Coronary artery (tissue), 2 donors: Measurements from ENCODE around the gene FLVCR2.
A peak's percentile ranks its signal among the peaks of the same experiment; 100 is the strongest.

Source experiments
- DNase-seq: peaks from one replicate; pipeline ENCODE4 v3.0.0-alpha.2; 2017; ENCODE audit warnings: low spot score
- H3K27ac ChIP-seq, 2 donors: fragments of 200-600 bp; sonication (generic); one replicate each; pipeline ENCODE4 v1.5.1; 2016 to 2019
- H3K4me3 ChIP-seq: fragments of 200-600 bp; sonication (generic); 2 replicates; pipeline ENCODE4 v1.5.1; 2016; ENCODE audit warnings: mild to moderate bottlenecking, moderate library complexity
- CTCF ChIP-seq: fragments of 200-600 bp; sonication (generic); IDR thresholded peaks from one replicate; pipeline ENCODE4 v1.5.1; 2019; ENCODE audit warnings: antibody characterized with exemption

Gene FLVCR2

GRCh38 chr14:75578102-75578785, at the start of gene FLVCR2:
Gene FLVCR2 (plus strand): TSS chr14:75578620. CDS start chr14:75578973, 353 bp downstream.
- peak within 1 kb of the TSS; percentile 70 to 89 for H3K27ac ChIP-seq
- DNase-seq = peak; percentile 88
- peak within 1 kb of the TSS; percentile 77 for H3K4me3 ChIP-seq
- TF ChIP-seq CTCF = no peak

- no peak overlapping the region for H3K4me3 ChIP-seq
- H3K27ac ChIP-seq = no peak overlapping the region
- no peak for TF ChIP-seq CTCF
- DNase-seq = no peak
Observed at GRCh38 chr14:75531256-75531655, 47.2 kb upstream of the FLVCR2 start.

- H3K4me3 ChIP-seq = no peak overlapping the region
- no peak for TF ChIP-seq CTCF
- DNase-seq = no peak
- no peak overlapping the region for H3K27ac ChIP-seq
Observed at GRCh38 chr14:75531660-75532317, 46.6 kb upstream of the FLVCR2 start.

GRCh38 chr14:75533791-75534555, 44.4 kb upstream of the FLVCR2 start:
- Histone ChIP-seq H3K27ac (no peak overlapping the region), H3K4me3 (no peak overlapping the region)
- TF ChIP-seq CTCF = no peak
- DNase-seq = no peak

- DNase-seq = no peak
- Histone ChIP-seq H3K4me3 (no peak overlapping the region), H3K27ac (peak overlapping the region in 1 of 2 donors; percentile 17)
- no peak for TF ChIP-seq CTCF
Observed at GRCh38 chr14:75535164-75535898, 43.1 kb upstream of the FLVCR2 start.

DNA sequence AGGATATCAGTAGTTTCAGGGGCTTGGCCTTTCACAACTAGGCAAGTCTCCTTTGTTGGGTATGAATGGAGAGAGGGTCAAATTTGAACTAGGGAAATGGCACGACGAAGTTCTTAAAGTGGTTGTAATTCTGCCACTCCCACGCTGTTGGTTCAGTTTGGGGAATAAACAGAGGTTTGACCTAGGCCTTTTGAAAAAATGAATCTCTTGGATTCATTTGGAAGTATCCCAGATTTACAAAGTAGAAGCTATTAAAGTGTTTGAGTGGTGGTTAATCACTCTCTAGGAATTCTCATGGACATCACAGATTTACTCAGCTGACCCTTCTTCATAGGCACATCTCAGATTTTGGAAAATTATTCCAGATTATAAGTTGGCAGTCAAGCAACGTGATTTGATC, 41.3 kb upstream of the FLVCR2 start:
- Histone ChIP-seq H3K4me3 (no peak overlapping the region), H3K27ac (no peak overlapping the region)
- DNase-seq = no peak
- TF ChIP-seq CTCF = no peak
